CD4-positive, alpha-beta T cell treated with Interleukin-4 for 4 hours (primary cell): Measurements from ENCODE around the gene RNF31.
A peak's percentile ranks its signal among the peaks of the same experiment; 100 is the strongest.

Experiments
- DNase-seq: peaks from one replicate; pipeline ENCODE4 v3.0.0-alpha.2; 2020

The RNF31 gene

DNA sequence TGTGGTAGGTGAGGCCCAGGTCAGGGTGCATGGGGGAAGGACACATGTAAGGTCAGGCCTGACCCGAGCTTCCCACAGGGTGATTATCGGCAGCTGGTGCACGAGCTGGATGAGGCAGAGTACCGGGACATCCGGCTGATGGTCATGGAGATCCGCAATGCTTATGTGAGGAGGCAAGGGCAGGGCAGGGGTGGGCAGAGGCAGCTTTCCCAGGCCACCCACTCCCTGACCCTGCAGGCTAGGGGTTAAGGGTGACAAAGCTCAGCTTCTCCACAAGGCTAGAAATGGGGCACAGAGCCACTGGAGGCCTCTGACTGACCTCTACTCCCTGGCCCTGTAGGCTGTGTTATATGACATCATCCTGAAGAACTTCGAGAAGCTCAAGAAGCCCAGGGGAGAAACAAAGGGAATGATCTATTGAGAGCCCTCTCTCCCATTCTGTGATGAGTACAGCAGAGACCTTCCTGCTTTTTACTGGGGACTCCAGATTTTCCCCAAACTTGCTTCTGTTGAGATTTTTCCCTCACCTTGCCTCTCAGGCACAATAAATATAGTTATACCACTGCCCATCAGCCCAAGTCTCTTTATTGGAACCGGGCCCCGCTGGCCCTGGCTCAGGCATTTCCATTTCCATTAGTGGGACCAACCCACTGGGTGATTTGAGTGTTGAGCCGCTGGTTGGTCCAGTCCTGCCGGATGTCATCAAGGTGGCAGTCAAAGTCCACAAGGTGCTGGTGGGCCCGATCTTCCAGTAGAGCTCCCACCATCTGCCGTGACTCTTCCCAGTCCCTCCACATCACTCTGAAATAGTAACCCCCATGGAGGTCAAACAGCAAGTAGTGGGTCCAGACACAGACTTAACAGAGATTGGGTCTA is 8.7 kb upstream of the RNF31 start:
- DNase-seq, result no peak

DNA sequence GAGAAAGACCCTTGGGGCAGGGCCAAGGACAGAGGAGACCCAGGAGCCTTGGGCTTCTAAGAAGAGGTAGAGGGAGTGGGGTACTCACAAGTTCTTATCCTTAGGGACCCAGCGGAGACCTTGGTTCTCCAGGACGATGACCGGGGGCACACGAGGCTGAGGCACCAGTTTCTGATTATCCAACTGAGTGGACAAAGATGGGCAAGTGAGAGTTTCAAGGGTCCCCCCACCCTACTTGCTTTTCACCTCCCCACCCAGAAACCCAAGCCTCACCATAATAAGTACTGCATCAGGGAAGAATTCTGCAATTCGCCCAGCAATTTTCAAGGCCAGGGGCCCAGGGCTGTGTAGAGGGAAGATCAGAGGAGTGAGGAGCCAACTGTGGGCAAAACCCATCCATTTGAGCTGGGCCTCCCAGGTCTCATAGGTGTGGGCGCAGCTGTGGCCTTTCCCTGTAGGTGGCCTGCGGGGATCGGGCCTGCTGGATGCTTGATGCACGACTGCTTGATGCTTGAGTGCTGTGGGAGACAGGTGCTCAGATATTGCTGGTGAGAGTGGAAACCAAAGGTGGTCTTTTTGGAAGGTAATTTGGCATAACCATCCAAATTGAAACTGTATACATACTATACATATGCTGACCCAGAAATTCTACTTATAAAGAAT is 7.9 kb upstream of the RNF31 start:
- DNase-seq, result peak; percentile 19

DNA sequence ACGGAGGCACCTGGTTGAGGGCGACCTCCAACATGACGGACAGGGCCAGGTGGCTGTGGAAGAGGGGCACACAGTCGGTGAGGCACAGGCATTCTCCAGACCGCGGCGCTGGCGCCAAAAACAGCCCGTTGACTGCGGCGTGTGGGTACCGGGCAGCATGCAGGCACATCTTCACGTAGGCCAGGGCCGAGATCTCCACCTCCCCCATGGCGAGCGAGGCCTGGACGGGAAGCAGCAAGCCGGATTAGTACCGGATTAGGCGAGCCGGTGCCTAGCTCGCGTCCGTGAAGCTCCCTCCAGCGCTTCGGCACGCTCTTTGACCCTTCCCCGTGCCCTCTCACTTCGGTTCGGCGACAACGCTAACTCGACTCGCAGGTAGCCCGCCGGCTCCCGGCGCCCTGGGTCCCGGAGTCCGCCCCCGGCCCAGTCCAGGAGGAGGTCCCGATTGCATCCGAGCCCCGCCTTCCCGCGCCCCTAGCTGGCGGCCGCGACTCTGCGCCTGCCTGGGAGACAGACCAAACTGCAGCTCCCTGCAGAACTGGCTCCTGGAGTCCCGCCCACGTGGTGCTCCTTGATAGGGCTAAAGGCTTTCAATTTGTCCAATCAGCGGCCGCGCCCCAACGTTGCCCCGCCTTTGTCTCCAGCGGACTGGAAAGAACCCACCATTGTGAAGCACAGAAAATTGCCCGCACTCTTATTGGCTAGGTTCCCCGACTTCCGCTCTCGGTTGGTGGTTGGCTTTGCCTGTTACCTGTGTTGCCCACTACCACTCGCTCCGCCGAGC is 6.0 kb upstream of the RNF31 start, which contains the start of gene EMC9:
Gene EMC9 (minus strand): TSS at position 495 of the 784 bp plus-strand sequence. CDS start 287 bp downstream, at position 208.
- peak; percentile 99 for DNase-seq

DNA sequence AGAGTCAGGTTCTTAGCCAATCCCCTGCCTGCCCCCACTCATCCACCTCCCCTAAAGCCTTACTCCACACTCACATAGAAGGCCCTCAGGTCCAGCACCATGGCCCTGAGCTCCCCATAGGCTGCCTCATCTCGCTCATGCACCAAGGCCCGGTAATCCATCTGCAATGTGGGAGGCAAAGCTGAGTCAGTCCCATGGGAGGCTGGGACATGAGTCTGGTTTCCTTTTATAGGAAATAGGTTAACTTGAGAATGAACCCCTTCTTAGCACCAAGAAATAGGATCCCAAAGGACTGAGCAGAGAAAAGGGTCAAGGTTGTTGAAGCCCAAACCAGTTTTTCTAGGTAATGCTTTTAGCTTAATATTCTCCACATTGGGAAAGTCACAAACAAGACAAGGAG is 3.8 kb upstream of the RNF31 start:
- no peak for DNase-seq

DNA sequence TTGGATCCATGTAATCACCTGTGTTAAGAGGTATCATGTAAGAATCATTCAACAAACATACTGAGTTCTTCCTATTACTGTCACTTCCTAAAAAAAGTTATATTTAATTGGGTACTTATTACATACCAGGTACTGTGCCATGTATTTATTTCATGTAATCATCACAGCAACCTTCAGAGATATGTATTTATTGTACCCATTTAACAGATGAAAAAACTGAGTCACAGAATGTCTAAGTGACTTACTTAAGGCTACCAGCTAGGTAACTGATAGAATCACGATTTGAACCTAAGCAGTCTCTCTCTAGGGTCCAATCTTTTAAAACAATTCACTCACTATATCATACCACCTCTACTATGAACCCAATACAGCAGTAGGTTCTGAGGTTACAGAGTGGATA is 2.8 kb upstream of the RNF31 start:
- no peak for DNase-seq

DNA sequence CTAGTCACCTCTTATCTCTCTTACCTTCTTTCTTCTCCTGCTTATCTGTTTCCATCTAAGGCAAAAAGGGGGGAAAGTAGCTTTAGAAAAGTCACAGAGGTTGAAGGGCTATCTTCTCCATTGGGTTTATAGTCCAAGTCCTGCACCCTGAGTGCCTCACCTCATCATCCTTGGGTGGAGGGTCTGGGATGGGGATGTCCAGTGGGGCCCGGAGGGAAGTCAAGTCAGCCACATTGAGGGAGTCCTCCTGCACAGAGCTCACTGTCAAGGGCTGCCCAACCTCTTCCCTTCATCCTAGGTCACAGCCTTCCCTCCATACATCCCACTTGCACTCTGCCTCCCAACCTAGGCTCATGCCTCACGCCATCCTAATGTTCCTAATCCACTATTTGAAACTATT is 2.1 kb upstream of the RNF31 start:
- no peak for DNase-seq

DNA sequence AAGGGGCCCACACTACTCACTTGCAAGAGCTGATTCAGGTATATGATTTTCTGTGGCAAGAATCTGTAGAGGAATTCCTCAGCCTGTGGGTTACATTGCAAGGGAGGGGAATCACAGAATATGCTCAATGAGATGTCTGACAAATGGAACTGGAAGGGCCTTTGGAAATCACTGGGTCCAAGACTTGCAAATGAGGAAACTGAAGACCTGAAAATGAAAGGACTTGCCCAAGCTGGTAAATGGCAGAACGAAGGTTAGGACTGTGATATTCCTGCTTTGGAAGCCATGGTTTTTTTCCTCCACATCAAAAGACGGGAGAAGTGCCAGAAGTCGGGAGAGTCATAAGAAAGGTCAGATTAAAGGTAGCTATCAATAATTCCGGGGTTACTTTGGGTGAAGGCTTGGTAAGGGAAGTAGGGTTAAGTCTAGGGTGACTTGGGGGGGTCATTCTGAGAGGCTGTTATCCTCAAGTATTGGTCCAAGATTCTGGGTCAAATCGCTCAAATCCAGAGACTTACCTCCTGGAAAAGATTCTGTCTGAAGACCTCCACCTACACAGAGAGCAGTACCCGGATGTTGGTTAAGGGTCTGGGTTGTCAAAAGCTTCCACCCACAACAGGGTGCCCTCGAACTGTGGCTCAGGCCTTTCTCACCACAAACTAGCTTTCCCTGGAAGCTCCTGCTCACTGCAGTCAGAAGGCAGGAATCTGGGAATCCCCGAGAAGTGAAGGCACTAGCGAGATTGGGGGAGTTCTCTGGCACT is 1.4 kb upstream of the RNF31 start:
- no peak for DNase-seq

DNA sequence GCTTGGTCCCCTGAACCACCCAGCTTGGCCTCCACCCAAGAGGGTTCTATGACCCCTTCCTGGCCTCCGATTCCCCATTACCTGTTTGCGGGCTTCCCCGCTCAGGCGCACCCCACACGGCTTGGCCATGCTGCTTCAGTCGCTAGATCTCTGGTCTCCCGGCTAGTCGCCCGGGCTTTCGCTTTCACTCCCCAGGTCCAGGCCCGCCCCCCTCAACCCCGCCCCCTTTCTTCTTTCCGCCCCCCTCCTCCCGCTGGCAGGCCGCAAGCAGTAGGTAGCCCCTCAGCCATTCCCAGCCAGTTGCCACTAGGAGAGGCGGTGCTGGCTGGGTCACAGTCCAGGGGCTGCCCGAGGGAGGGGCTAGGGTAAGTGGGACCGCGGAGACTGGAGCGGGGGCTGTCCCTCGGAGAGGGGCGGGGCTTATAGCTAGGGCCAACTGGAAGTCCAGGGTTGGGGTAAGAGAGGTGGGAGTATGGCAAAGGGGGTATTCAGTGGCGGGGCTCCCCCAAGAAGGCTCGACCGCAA is 783 bp upstream of the RNF31 start, which contains the start of gene PSME2:
Gene PSME2 (minus strand): TSS at position 158 of the 525 bp plus-strand sequence. CDS start 29 bp downstream, at position 129.
- peak; percentile 92 for DNase-seq

DNA sequence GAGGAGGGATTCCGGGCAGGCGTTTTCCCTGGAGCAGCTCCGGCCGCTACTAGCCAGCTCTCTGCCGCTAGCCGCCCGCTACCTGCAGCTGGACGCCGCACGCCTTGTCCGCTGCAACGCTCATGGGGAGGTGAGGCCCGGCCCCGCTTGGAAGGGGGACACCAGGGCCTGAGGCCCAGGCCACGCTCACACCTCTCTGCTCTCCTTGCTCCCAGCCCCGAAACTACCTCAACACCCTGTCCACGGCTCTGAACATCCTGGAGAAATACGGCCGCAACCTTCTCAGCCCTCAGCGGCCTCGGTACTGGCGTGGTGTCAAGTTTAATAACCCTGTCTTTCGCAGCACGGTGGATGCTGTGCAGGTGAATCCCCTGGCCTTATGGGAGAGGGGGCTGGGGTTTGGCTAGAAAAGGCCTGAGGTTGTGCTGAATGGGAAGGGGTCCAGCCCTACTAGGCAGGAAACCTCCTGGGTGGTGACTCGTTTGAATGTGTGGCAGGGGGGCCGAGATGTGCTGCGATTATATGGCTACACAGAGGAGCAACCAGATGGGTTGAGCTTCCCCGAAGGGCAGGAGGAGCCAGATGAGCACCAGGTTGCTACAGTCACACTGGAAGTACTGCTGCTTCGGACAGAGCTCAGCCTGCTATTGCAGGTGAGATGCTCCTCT is 597 bp downstream of the RNF31 start:
- no peak for DNase-seq

DNA sequence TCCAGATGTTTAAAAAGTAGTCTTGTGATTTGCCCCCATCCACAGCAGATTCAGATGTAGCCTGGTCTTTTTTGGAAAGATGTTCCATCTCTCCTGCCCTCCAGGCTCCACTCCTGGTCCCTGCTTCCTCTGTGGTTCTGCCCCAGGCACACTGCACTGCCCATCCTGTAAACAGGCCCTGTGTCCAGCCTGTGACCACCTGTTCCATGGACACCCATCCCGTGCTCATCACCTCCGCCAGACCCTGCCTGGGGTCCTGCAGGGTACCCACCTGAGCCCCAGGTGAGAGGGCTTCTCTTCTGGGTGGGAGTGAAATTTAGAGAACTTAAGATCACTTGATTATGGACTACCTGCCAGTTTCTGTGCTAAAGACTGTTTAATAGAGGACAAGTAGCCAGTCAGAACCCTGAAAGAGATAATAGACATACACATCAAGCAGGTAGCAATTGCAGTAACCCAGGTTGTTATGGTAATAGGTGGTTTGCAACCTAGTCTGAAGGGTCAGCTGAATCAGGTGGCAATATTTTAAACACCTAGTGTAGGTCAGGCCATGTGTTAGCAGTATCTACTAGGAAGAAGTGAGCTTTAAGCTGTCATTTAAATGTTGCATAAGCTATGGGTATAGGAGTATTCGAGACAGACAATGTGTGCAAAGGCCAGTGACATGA is 2.1 kb downstream of the RNF31 start:
- DNase-seq, result no peak

DNA sequence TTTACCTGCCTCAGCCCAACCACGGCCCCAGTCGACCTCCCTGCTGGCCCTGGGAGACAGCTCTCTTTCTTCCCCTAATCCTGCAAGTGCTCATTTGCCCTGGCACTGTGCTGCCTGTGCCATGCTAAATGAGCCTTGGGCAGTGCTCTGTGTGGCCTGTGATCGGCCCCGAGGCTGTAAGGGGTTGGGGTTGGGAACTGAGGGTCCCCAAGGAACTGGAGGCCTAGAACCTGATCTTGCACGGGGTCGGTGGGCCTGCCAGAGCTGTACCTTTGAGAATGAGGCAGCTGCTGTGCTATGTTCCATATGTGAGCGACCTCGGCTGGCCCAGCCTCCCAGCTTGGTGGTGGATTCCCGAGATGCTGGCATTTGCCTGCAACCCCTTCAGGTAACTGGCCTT is 2.8 kb downstream of the RNF31 start:
- no peak for DNase-seq

DNA sequence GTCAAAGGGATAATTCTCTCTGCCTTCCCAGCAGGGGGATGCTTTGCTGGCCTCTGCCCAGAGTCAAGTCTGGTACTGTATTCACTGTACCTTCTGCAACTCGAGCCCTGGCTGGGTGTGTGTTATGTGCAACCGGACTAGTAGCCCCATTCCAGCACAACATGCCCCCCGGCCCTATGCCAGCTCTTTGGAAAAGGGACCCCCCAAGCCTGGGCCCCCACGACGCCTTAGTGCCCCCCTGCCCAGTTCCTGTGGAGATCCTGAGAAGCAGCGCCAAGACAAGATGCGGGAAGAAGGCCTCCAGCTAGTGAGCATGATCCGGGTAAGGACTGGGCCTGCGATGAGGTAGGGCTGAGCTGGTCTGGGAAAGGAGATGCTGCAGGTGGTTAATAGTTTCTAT is 3.3 kb downstream of the RNF31 start:
- DNase-seq, result no peak

DNA sequence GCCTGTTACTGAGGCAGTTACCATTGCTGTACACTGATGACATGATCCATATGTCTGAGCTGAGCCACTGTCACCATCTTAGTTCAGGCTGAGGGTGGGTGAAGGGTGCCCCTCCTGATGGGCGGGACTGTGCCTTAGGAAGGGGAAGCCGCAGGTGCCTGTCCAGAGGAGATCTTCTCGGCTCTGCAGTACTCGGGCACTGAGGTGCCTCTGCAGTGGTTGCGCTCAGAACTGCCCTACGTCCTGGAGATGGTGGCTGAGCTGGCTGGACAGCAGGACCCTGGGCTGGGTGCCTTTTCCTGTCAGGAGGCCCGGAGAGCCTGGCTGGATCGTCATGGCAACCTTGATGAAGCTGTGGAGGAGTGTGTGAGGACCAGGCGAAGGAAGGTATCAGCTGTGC is 3.7 kb downstream of the RNF31 start:
- no peak for DNase-seq

DNA sequence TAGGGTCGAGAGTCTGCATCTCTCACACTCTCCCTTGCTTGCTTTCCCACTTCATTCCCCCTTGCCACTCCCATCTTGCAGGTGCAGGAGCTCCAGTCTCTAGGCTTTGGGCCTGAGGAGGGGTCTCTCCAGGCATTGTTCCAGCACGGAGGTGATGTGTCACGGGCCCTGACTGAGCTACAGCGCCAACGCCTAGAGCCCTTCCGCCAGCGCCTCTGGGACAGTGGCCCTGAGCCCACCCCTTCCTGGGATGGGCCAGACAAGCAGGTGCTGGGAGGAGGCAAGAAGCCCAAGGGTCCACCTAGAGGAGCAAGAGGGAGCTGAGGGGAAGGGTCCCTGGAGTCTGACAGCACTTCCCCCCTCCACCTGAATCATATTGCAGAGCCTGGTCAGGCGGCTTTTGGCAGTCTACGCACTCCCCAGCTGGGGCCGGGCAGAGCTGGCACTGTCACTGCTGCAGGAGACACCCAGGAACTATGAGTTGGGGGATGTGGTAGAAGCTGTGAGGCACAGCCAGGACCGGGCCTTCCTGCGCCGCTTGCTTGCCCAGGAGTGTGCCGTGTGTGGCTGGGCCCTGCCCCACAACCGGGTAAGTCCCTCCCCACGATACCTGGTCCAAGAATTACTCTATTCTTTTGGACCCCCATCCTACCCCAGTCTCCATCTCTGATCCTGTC is 4.2 kb downstream of the RNF31 start:
- no peak for DNase-seq

DNA sequence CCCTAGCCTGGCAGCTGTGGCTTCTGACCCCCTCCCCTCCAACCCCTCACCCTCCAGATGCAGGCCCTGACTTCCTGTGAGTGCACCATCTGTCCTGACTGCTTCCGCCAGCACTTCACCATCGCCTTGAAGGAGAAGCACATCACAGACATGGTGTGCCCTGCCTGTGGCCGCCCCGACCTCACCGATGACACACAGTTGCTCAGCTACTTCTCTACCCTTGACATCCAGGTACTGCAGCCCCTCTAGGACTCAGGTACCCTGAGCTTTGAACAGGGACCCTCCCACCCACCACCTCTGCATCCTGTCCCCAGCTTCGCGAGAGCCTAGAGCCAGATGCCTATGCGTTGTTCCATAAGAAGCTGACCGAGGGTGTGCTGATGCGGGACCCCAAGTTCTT is 7.8 kb downstream of the RNF31 start:
- no peak for DNase-seq

DNA sequence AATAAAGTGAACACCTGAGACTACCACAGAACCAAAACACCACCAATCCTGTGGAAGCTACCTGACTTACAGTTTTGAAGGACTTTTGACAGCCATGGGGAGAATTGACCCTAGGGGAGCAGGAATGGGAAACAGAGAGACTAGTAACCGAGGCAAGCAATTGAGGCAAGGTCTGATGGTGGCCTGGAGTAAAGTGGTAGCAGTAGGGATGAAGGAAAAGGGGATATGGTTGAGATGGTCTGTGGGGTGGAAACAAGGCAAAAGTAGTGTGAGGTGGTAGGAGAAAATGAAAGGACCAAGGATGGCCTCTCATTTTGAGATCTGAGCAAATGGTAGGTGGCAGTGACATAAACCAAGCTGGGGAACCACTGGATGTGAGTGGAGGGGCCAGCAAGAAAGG is 9.5 kb downstream of the RNF31 start:
- no peak for DNase-seq

DNA sequence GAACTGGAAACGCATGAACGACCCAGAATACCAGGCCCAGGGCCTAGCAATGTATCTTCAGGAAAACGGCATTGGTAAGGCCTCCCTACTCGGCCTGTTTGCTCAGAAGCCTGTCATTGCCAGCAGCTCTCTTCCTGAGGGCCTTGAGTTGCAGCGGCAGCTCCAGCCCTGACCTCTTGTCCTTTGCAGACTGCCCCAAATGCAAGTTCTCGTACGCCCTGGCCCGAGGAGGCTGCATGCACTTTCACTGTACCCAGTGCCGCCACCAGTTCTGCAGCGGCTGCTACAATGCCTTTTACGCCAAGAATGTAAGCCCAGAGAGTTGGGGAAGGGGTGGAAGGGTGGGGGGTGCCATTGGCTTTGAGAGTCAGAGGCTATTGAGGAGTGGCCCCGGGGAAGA is 10.0 kb downstream of the RNF31 start:
- no peak for DNase-seq

DNA sequence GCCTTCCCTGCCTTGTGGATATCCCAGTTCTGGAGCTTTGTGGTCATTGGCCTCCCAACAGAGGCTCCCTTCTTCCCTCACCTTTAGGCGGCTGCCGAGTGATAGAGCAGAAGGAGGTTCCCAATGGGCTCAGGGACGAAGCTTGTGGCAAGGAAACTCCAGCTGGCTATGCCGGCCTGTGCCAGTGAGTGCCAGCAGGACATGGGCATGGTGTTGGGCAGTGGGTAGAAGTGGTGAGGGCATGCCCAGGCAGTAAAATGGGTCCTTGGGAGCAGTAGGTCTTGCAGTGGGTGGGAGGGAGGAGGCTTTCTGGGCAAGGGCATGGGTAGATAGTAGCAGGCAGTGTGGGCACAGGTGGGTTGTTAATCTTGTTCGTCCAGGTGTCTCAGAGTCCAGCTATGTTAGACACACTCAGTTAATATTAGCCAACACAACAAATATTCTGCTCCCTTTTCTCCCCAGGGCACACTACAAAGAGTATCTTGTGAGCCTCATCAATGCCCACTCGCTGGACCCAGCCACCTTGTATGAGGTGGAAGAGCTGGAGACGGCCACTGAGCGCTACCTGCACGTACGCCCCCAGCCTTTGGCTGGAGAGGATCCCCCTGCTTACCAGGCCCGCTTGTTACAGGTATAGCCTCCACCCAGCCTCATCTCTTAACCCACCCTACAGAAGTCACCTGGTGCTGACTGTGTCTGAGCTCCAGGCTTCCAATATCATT is 12.6 kb downstream of the RNF31 start:
- DNase-seq, result no peak

DNA sequence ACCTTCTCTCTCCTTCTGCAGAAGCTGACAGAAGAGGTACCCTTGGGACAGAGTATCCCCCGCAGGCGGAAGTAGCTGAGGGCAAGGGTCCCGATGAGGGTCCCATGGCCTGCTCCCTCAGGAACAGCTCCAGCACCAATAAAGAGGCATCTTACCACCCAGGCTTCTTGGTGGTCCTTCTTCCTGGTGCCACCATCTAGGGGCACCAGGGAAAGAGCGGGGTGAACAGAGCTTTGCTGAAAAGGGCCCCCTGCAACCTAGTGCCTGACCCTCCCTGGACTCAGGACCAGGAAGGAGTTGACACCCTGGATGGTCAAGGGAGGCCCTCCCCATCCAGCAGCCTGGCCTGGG is 13.2 kb downstream of the RNF31 start:
- no peak for DNase-seq
